Activated CD8-positive, alpha-beta T cell treated with anti-CD3 and anti-CD28 coated beads, Interleukin-2, amount 10 ng/mL, durations not matched to agents 7 days and 5 days (primary cell): Measurements from ENCODE around the gene GPR65. TPM values are rescaled to one million over a fixed set of nuclear protein-coding genes. Genes with fewer than 3 reads are reported as not detected.
"Not testable (repeated sequence)": the region's sequence is repeated elsewhere in the genome, so short reads cannot be mapped to it uniquely, and the experiment has no call there.

Experiments used
- ATAC-seq: fragments of 150-1000 bp; cut with Tn5 transposase; one replicate; pipeline ENCODE4 v1.10.0; 2021; ENCODE audit warnings: moderate library complexity
- CTCF ChIA-PET: fragments of 350-600 bp; sonication (Branson Sonifier 250); formaldehyde crosslinking; loops from one replicate; lab custom pipeline; 2021; ENCODE audit warnings: antibody characterized with exemption; lab: Charles Lee
- POLR2A ChIA-PET: fragments of 350-600 bp; sonication (Branson Sonifier 250); formaldehyde crosslinking; loops from one replicate; lab custom pipeline; 2021; ENCODE audit warnings: antibody characterized with exemption; lab: Charles Lee
- DNase-seq: peaks from one replicate; pipeline ENCODE4 v3.0.0-alpha.2; 2020
- H3K27ac Mint-ChIP-seq: one replicate; pipeline ENCODE4 v1.8.0; 2021; ENCODE audit warnings: mild to moderate bottlenecking, mixed read lengths
- H3K27me3 Mint-ChIP-seq: one replicate; pipeline ENCODE4 v1.8.0; 2021; ENCODE audit warnings: low read depth, mixed read lengths
- H3K36me3 Mint-ChIP-seq: one replicate; pipeline ENCODE4 v1.8.0; 2021; ENCODE audit warnings: low read depth, mixed read lengths
- H3K4me1 Mint-ChIP-seq: one replicate; pipeline ENCODE4 v1.8.0; 2021; ENCODE audit warnings: low read depth, mixed read lengths
- H3K4me3 Mint-ChIP-seq: one replicate; pipeline ENCODE4 v1.8.0; 2021; ENCODE audit warnings: mild to moderate bottlenecking, mixed read lengths
- H3K9me3 Mint-ChIP-seq: one replicate; pipeline ENCODE4 v1.8.0; 2022; ENCODE audit warnings: mixed read lengths; ENCODE audit not compliant: insufficient read depth
- total RNA-seq, 2 experiments: library from RNA; stranded (reverse); gene quantifications; one replicate each; pipeline ENCODE4 v1.2.3, GENCODE V29; 2021

The GPR65 gene
- total RNA-seq, 2 experiments from 2014 or later, result 21.9 to 22.9 TPM

DNA sequence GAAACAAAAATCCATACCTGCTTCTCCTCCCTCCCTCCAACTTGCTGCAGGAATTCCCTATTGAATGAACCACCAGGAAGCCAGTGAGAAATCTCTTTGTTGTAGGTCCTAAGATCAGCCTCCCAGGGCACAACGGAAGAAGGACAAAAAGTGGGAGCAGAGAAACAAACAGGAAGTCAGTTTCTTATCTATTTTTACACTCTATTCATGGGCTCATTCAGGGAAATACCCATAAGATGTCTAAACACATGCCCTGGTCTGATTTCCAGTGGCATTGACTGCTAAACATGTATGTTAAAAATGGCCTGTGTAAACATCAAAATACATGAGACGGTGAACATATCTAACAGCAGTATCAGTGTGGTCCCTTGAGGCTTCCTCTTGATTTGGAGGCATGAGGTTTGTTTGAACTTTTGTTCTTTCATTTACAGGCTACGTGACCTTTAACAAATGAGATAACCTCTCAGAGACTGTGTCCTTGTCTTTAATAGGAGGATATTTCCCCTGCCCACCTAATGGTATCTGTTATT lies 18.8 kb downstream of the GPR65 start:
- H3K27me3 Mint-ChIP-seq, result no peaks in the 10 kb centered on the region
- ATAC-seq (peak; percentile 63), DNase-seq (peak; percentile 32)
- H3K36me3 Mint-ChIP-seq, result peaks cover 50% of the 10 kb centered on the region
- POLR2A ChIA-PET, result no interaction called here
- CTCF ChIA-PET, result no interaction called here
- H3K27ac Mint-ChIP-seq, result peak overlapping the region; percentile 80
- peaks cover 76% of the 10 kb centered on the region for H3K4me1 Mint-ChIP-seq
- H3K4me3 Mint-ChIP-seq, result peak overlapping the region; percentile 9
- H3K9me3 Mint-ChIP-seq, result peaks cover 7% of the 10 kb centered on the region

DNA sequence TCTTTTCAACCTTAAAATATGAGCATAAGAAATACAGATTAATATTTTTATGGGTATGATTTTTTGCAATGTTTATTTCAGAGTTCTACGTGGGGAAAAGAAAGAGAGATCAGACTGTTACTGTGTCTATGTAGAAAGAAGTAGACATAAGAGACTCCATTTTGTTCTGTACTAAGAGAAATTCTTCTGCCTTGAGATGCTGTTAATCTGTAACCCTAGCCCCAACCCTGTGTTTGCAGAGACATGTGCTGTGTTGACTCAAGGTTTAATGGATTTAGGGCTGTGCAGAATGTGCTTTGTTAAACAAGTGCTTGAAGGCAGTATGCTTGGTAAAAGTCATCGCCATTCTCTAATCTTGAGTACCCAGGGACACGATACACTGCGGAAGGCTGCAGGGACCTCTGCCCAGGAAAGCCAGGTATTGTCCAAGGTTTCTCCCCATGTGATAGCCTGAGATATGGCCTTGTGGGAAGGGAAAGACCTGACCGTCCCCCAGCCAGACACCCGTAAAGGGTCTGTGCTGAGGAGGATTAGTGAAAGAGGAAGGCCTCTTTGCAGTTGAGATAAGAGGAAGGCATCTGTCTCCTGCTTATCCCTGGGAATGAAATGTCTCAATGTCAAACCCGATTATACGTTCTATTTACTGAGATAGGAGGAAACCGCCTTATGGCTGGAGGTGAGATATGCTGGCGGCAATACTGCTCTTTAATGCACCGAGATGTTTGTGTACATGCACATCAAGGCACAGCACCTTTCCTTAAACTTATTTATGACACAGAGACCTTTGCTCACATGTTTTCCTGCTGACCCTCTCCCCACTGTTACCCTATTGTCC lies 19.5 kb downstream of the GPR65 start:
- ATAC-seq, H3K4me3 Mint-ChIP-seq, POLR2A ChIA-PET, CTCF ChIA-PET, DNase-seq, H3K9me3 Mint-ChIP-seq, H3K27me3 Mint-ChIP-seq: not testable (repeated sequence)
- peak overlapping the region; percentile 80 for H3K27ac Mint-ChIP-seq
- H3K36me3 Mint-ChIP-seq, result peaks cover 46% of the 10 kb centered on the region
- peaks cover 78% of the 10 kb centered on the region for H3K4me1 Mint-ChIP-seq

DNA sequence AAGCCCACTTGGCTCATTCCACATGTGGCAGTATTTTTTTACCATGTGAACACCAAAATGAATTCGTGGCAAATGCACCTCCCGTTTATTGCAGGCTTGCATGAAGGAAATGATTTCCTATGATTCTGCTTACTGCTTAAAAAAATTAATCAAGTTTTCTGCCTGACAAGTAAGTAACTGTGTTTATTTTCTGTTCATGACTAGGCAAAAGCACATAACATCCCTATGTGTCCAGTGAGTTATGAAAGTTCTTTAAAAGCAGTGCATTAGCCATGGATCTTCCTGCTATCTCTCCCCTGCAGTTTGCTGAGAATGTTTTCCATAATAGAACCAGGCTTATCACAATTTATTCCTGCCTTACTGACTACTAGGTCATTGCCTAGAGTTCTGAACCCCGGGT lies 20.4 kb downstream of the GPR65 start:
- CTCF ChIA-PET, result interaction anchor here (1.1 to 2.5 kb wide), 2 partner anchors 10 to 143 kb away, joined by 3 to 14 read pairs; no protein-coding TSS in a partner anchor
- no peak overlapping the region for H3K4me3 Mint-ChIP-seq
- H3K27ac Mint-ChIP-seq, result no peak overlapping the region
- no peaks in the 10 kb centered on the region for H3K27me3 Mint-ChIP-seq
- H3K4me1 Mint-ChIP-seq, result peaks cover 78% of the 10 kb centered on the region
- no peak for DNase-seq
- H3K36me3 Mint-ChIP-seq, result peaks cover 39% of the 10 kb centered on the region
- peaks cover 8% of the 10 kb centered on the region for H3K9me3 Mint-ChIP-seq
- no peak for ATAC-seq
- POLR2A ChIA-PET, result interaction anchor here (2.1 kb wide), 1 partner anchor 20 kb away, joined by 5 read pairs; no protein-coding TSS in a partner anchor

DNA sequence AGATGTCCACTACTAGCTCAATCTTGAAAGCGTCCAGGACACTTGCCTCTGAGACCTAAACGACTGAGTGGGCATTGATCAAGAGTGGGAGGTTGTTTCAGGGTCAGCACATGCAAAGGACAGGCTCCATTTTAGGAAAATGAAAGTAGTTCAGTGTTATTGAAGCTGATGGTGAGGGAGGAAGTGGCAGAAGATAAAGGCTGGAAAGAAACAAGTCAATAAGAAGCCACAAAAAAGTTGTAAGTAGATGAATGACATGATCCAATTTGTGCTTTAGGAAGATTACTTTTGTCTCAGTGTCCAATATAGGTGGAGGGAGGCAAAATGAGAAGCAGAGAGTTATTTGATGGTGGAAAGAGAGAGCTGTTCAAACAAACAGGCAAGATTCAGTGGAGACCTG lies 22.0 kb downstream of the GPR65 start:
- DNase-seq (peak; percentile 29), ATAC-seq (peak; percentile 64)
- CTCF ChIA-PET, result interaction anchor here (1.0 to 2.5 kb wide), 5 partner anchors 12 to 142 kb away, joined by 3 to 14 read pairs (median 3); no protein-coding TSS in a partner anchor
- H3K36me3 Mint-ChIP-seq, result peaks cover 29% of the 10 kb centered on the region
- H3K4me1 Mint-ChIP-seq, result peaks cover 84% of the 10 kb centered on the region
- H3K9me3 Mint-ChIP-seq, result peaks cover 9% of the 10 kb centered on the region
- peak overlapping the region; percentile 54 for H3K4me3 Mint-ChIP-seq
- POLR2A ChIA-PET, result interaction anchor here (0.8 to 2.1 kb wide), 4 partner anchors 13 to 74 kb away, joined by 3 to 5 read pairs (median 4); partner anchors contain the start of gene GALC
- no peaks in the 10 kb centered on the region for H3K27me3 Mint-ChIP-seq
- peak overlapping the region; percentile 94 for H3K27ac Mint-ChIP-seq

DNA sequence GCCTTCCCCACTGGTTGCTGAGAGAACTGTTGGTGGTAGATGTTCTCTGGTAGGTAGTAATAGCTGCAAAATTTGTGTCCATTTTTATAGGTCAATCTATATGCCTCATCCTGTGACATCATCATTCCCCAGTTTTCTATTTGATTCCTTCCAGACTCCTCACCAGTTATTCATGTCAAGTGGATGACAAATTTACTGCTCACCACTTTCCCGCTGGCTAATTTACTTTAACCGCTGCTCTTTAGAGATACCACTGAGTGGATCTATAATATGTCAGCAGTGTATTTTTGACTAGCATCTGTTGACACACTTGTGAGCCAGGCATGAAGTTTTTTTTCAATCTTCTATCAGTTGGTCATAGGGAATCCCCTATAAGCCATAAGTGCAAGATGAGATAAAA lies 24.6 kb downstream of the GPR65 start:
- Mint-ChIP-seq H3K27me3 (no peaks in the 10 kb centered on the region), H3K36me3 (peaks cover 31% of the 10 kb centered on the region), H3K27ac (no peak overlapping the region), H3K4me1 (peaks cover 63% of the 10 kb centered on the region), H3K4me3 (no peak overlapping the region), H3K9me3 (peaks cover 9% of the 10 kb centered on the region)
- CTCF ChIA-PET, result interaction anchor here (0.9 to 3.9 kb wide), 6 partner anchors 11 to 83 kb away, joined by 3 to 13 read pairs (median 4); no protein-coding TSS in a partner anchor
- POLR2A ChIA-PET, result interaction anchor here (0.6 to 1.2 kb wide), 3 partner anchors 20 to 37 kb away, joined by 3 to 4 read pairs (median 4); partner anchors contain the start of gene GALC
- ATAC-seq (no peak), DNase-seq (no peak)

DNA sequence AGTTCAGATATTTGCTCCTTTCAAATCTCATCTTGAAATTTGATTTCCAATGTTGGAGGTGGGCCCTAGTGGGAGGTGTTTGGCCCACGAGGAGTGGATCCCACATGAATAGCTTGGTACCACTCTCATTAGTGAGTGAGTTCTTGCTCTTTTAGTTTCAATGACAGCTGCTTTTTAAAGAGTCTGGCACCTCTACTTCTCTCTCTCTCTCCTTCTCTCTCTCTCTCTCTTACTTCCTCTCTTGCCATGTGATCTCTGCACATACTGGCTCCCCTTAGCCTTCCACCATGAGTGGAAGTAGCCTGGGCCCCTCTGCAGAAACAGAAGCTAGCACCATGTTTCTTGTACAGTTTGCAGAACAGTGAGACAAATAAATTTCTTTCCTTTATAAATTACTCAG lies 25.1 kb downstream of the GPR65 start:
- CTCF ChIA-PET, result interaction anchor here (0.7 to 3.9 kb wide), 8 partner anchors 10 to 159 kb away, joined by 3 to 13 read pairs (median 4); no protein-coding TSS in a partner anchor
- Mint-ChIP-seq H3K27ac (no peak overlapping the region), H3K4me3 (no peak overlapping the region), H3K27me3 (no peaks in the 10 kb centered on the region), H3K36me3 (peaks cover 26% of the 10 kb centered on the region), H3K4me1 (peaks cover 57% of the 10 kb centered on the region), H3K9me3 (peaks cover 9% of the 10 kb centered on the region)
- ATAC-seq (peak; percentile 40), DNase-seq (no peak)
- POLR2A ChIA-PET, result interaction anchor here (0.6 to 1.2 kb wide), 3 partner anchors 20 to 37 kb away, joined by 3 to 4 read pairs (median 4); partner anchors contain the start of gene GALC

DNA sequence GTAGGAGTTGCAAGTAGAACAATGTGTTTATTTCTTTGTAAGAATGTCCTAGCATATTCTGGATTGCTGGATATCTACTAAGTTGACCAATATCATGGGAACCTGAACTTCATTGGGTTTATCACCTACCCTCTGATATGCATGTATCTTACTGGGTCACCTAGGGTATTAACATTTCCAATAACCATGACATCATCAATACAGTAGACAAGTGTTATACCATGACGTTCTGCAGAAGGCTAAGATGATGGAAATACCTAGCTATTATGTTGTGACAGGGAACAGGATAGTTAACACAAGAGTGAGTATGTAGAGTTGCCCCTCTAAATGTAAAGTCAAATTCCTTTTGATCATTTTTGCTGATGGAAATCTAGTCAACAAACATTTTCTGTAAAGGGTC lies 26.0 kb downstream of the GPR65 start:
- ATAC-seq (no peak), DNase-seq (no peak)
- Mint-ChIP-seq H3K27me3 (no peaks in the 10 kb centered on the region), H3K36me3 (peaks cover 19% of the 10 kb centered on the region), H3K27ac (no peak overlapping the region), H3K9me3 (peaks cover 9% of the 10 kb centered on the region), H3K4me1 (peaks cover 49% of the 10 kb centered on the region), H3K4me3 (no peak overlapping the region)
- ChIA-PET CTCF (interaction anchor here (0.7 to 3.9 kb wide), 7 partner anchors 9 to 158 kb away, joined by 3 to 13 read pairs (median 5); no protein-coding TSS in a partner anchor), POLR2A (interaction anchor here (1.2 kb wide), 1 partner anchor 38 kb away, joined by 4 read pairs; the partner anchor contains the start of gene GALC)

DNA sequence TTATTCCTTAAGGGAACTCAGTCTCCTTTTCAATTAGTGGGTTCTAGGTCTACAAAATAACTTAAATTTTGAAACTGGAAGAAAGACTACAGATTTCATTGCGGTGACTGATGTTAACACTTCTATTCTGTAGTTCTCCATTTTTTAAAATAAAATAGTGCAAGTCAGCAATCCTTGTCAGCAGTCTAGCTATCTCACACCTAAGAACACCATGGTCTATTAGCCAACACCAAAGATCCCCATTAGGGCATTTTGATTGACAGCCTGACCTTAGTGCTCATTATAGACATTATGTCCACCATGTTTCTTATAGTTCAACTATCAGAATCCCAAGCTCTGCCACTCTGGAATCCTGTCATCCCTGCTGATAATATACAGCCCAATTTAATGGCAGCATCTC lies 27.4 kb downstream of the GPR65 start:
- Mint-ChIP-seq H3K4me3 (no peak overlapping the region), H3K4me1 (peaks cover 35% of the 10 kb centered on the region), H3K27ac (no peak overlapping the region), H3K9me3 (peaks cover 9% of the 10 kb centered on the region), H3K27me3 (no peaks in the 10 kb centered on the region), H3K36me3 (peaks cover 12% of the 10 kb centered on the region)
- ATAC-seq, result no peak
- ChIA-PET POLR2A (no interaction called here), CTCF (interaction anchor here (1.7 kb wide), 1 partner anchor 18 kb away, joined by 3 read pairs; no protein-coding TSS in a partner anchor)
- DNase-seq, result no peak

DNA sequence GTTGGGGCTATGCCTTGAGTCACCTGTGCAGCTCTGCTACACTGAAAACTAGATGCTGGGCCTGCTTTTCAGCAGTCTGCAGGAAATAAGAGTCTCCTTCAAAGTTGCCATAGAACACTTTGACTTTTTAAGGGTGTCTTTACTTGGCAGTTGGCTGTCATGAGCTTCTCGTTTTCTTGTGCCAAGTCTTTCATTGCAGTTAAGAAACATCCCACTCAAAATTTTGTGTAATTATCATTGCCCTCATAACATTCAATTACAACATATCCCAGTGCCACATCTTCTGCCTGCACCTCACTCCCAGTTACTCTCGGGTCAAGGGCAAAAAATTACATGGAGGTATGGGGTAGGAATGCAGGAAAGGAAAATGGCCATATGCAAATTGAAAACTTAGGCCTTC lies 29.1 kb downstream of the GPR65 start:
- Mint-ChIP-seq H3K4me3 (no peak overlapping the region), H3K27me3 (no peaks in the 10 kb centered on the region), H3K9me3 (peaks cover 3% of the 10 kb centered on the region), H3K27ac (no peak overlapping the region), H3K4me1 (peaks cover 31% of the 10 kb centered on the region), H3K36me3 (peaks cover 11% of the 10 kb centered on the region)
- ATAC-seq (no peak), DNase-seq (no peak)
- CTCF ChIA-PET, result interaction anchor here (1.2 to 1.7 kb wide), 2 partner anchors 20 to 88 kb away, joined by 3 read pairs; no protein-coding TSS in a partner anchor
- POLR2A ChIA-PET, result no interaction called here

DNA sequence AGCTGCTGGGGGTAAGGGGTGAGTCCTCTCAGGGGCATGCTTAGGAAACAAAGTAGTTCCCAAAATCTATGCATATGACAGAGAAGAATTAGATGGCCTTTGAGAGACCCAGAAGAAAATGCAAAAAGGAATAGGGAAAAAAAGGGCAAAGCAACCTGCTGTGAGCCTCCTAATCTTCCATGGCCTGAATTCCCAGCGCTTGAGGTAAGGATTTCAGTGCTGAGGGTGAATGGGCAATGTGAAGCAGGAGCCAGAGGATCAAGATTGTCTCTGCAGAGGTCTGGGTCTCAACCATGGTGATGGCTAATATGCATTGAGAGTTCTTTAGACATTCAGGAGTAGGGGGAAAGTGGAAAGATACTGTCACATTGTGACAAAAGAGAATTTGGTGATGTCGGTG lies 31.5 kb downstream of the GPR65 start:
- no peak overlapping the region for H3K27ac Mint-ChIP-seq
- peaks cover 11% of the 10 kb centered on the region for H3K4me1 Mint-ChIP-seq
- CTCF ChIA-PET, result interaction anchor here (1.3 kb wide), 1 partner anchor 132 kb away, joined by 4 read pairs; no protein-coding TSS in a partner anchor
- no peak overlapping the region for H3K4me3 Mint-ChIP-seq
- DNase-seq, result no peak
- no peak for ATAC-seq
- H3K36me3 Mint-ChIP-seq, result peaks cover 9% of the 10 kb centered on the region
- peaks cover 3% of the 10 kb centered on the region for H3K9me3 Mint-ChIP-seq
- POLR2A ChIA-PET, result no interaction called here
- H3K27me3 Mint-ChIP-seq, result no peaks in the 10 kb centered on the region

DNA sequence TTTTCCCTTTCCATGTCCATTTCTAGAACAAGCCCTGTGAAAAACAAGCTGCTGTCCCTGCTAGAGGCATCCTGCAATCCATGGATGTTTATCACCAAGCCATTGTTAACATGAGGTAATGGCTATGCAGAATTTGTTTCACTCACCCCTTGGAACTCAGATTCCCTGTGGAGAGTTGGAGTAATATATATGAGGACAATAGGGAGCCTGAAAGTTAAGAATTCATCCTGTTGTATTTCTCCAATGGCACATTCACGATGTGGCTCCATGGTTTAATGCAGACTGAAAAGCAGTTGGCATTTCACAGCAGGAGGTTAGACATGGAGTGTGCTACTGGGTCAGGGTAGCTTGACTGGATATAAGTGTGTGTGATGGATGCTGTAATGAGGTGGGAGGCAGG lies 32.4 kb downstream of the GPR65 start:
- ChIA-PET POLR2A (no interaction called here), CTCF (no interaction called here)
- Mint-ChIP-seq H3K4me1 (peaks cover 8% of the 10 kb centered on the region), H3K27ac (no peak overlapping the region), H3K4me3 (no peak overlapping the region), H3K36me3 (peaks cover 6% of the 10 kb centered on the region), H3K27me3 (no peaks in the 10 kb centered on the region), H3K9me3 (no peaks in the 10 kb centered on the region)
- DNase-seq, result no peak
- no peak for ATAC-seq
